H9 (cell line): ENCODE results near the gene IL3RA. TPM values are rescaled to one million over a fixed set of nuclear protein-coding genes. Genes with fewer than 3 reads are reported as not detected.

Experiments used
- DNase-seq: peaks from one replicate; pipeline ENCODE4 v3.0.0-alpha.2; 2017
- H2AFZ ChIP-seq: one replicate; pipeline ENCODE4 v1.6.1; 2013; ENCODE audit warnings: mild to moderate bottlenecking, low read length, control low read depth, moderate library complexity
- H2AK5ac ChIP-seq: 2 replicates; pipeline ENCODE4 v1.6.1; 2013; ENCODE audit warnings: low read length, control low read depth, mixed read lengths; ENCODE audit not compliant: insufficient read length
- H2BK120ac ChIP-seq: one replicate; pipeline ENCODE4 v1.6.1; 2013; ENCODE audit warnings: low read depth, mild to moderate bottlenecking, low read length, control low read depth, inconsistent platforms; ENCODE audit not compliant: poor library complexity, severe bottlenecking
- H2BK12ac ChIP-seq: 2 replicates; pipeline ENCODE4 v1.6.1; 2013; ENCODE audit warnings: low read length, control low read depth, mixed read lengths, low read depth; ENCODE audit not compliant: insufficient read length
- H2BK15ac ChIP-seq: 2 replicates; pipeline ENCODE4 v1.6.1; 2013; ENCODE audit warnings: low read depth, low read length, control low read depth
- H2BK20ac ChIP-seq: one replicate; pipeline ENCODE4 v1.6.1; 2013; ENCODE audit warnings: low read depth, mild to moderate bottlenecking, low read length, control low read depth, inconsistent platforms; ENCODE audit not compliant: poor library complexity, severe bottlenecking
- H2BK5ac ChIP-seq: 2 replicates; pipeline ENCODE4 v1.6.1; 2013; ENCODE audit warnings: low read length, control low read depth, mixed read lengths; ENCODE audit not compliant: insufficient read length
- H3K14ac ChIP-seq: 2 replicates; pipeline ENCODE4 v1.6.1; 2013; ENCODE audit warnings: low read length, control low read depth; ENCODE audit not compliant: insufficient read depth
- H3K18ac ChIP-seq: 2 replicates; pipeline ENCODE4 v1.6.1; 2013; ENCODE audit warnings: low read depth, mild to moderate bottlenecking, mixed read lengths, low read length, control low read depth; ENCODE audit not compliant: insufficient read length
- H3K23ac ChIP-seq: 2 replicates; pipeline ENCODE4 v1.6.1; 2013; ENCODE audit warnings: low read length, control low read depth, mixed read lengths, low read depth; ENCODE audit not compliant: insufficient read length
- H3K23me2 ChIP-seq: 2 replicates; pipeline ENCODE4 v1.6.1; 2013; ENCODE audit warnings: low read depth, mild to moderate bottlenecking, mixed read lengths, low read length, control low read depth; ENCODE audit not compliant: insufficient read length, poor library complexity, severe bottlenecking
- H3K27ac ChIP-seq: 2 replicates; pipeline ENCODE4 v1.5.1; 2013; ENCODE audit warnings: low read length, control low read depth, mixed read lengths, low read depth; ENCODE audit not compliant: insufficient read length
- H3K27me3 ChIP-seq: 2 replicates; pipeline ENCODE4 v1.6.1; 2013; ENCODE audit warnings: low read length, control low read depth, inconsistent platforms; ENCODE audit not compliant: insufficient read depth
- H3K4ac ChIP-seq: 2 replicates; pipeline ENCODE4 v1.6.1; 2013; ENCODE audit warnings: low read depth, mild to moderate bottlenecking, control low read depth, inconsistent platforms, low read length, moderate library complexity
- H3K4me1 ChIP-seq: 2 replicates; pipeline ENCODE4 v1.6.1; 2013; ENCODE audit warnings: low read length, control low read depth, inconsistent platforms; ENCODE audit not compliant: insufficient read depth
- H3K4me2 ChIP-seq: 2 replicates; pipeline ENCODE4 v1.6.1; 2013; ENCODE audit warnings: low read length, control low read depth, mixed read lengths; ENCODE audit not compliant: insufficient read length, insufficient read depth
- H3K56ac ChIP-seq: 2 replicates; pipeline ENCODE4 v1.6.1; 2013; ENCODE audit warnings: low read depth, mild to moderate bottlenecking, mixed read lengths, low read length, control low read depth; ENCODE audit not compliant: insufficient read length
- H3K79me1 ChIP-seq: 2 replicates; pipeline ENCODE4 v1.6.1; 2013; ENCODE audit warnings: low read depth, mild to moderate bottlenecking, moderate library complexity, low read length, control low read depth, inconsistent platforms; ENCODE audit not compliant: insufficient read depth, poor library complexity, severe bottlenecking
- H3K79me2 ChIP-seq: 2 replicates; pipeline ENCODE4 v1.6.1; 2013; ENCODE audit warnings: low read length, control low read depth, inconsistent platforms; ENCODE audit not compliant: insufficient read depth
- H3K9ac ChIP-seq: 2 replicates; pipeline ENCODE4 v1.6.1; 2013; ENCODE audit warnings: low read length, control low read depth, mixed read lengths; ENCODE audit not compliant: insufficient read length; ENCODE audit errors: extremely low read depth
- H3K9me3 ChIP-seq: one replicate; pipeline ENCODE4 v1.6.1; 2013; ENCODE audit warnings: low read depth, low read length, inconsistent platforms; ENCODE audit not compliant: control insufficient read depth
- H3T11ph ChIP-seq: one replicate; pipeline ENCODE4 v1.6.1; 2013; ENCODE audit warnings: mild to moderate bottlenecking, low read length, control low read depth, inconsistent platforms
- H4K20me1 ChIP-seq: one replicate; pipeline ENCODE4 v1.6.1; 2013; ENCODE audit not compliant: control insufficient read depth, insufficient read length, insufficient read depth
- H4K5ac ChIP-seq: 2 replicates; pipeline ENCODE4 v1.6.1; 2013; ENCODE audit warnings: low read depth, mild to moderate bottlenecking, mixed read lengths, low read length, control low read depth; ENCODE audit not compliant: insufficient read length
- H4K8ac ChIP-seq: replicated peaks from 2 replicates; pipeline ENCODE4 v1.6.1; 2013; ENCODE audit warnings: low read length, control low read depth, mixed read lengths, low read depth; ENCODE audit not compliant: insufficient read length
- H4K91ac ChIP-seq: 2 replicates; pipeline ENCODE4 v1.6.1; 2013; ENCODE audit warnings: low read depth, mild to moderate bottlenecking, moderate library complexity, mixed read lengths, low read length, control low read depth; ENCODE audit not compliant: insufficient read length
- H3K27ac Mint-ChIP-seq, 3 experiments: 2 replicates in 2 of 3; 3 replicates in 1 of 3; pipeline ENCODE4 v1.8.0; 2020 to 2021; ENCODE audit warnings: mixed read lengths in 3 of 3, mild to moderate bottlenecking in 1 of 3, moderate library complexity in 1 of 3
- H3K27me3 Mint-ChIP-seq: 2 replicates; pipeline ENCODE4 v1.8.0; 2021; ENCODE audit warnings: low read depth, mild to moderate bottlenecking, moderate library complexity, mixed read lengths
- H3K36me3 Mint-ChIP-seq, 3 experiments: 2 replicates in 2 of 3; 3 replicates in 1 of 3; pipeline ENCODE4 v1.8.0; 2020 to 2021; ENCODE audit warnings: low read depth in 3 of 3, mixed read lengths in 3 of 3; ENCODE audit not compliant: insufficient read depth in 1 of 3
- H3K4me1 Mint-ChIP-seq, 2 experiments: 2 replicates each; pipeline ENCODE4 v1.8.0; 2020; ENCODE audit warnings: mixed read lengths in 2 of 2
- H3K4me3 Mint-ChIP-seq, 2 experiments: 2 replicates in 1 of 2; 3 replicates in 1 of 2; pipeline ENCODE4 v1.8.0; 2020 to 2021; ENCODE audit warnings: mild to moderate bottlenecking in 2 of 2, mixed read lengths in 2 of 2, moderate library complexity in 1 of 2
- H3K9me3 Mint-ChIP-seq, 2 experiments: 2 replicates in 1 of 2; 3 replicates in 1 of 2; pipeline ENCODE4 v1.8.0; 2020; ENCODE audit warnings: mild to moderate bottlenecking in 2 of 2, mixed read lengths in 2 of 2, moderate library complexity in 1 of 2
- CTCF ChIP-seq: fragments of 200-600 bp; sonication (generic); conservative IDR thresholded peaks from 3 replicates; pipeline ENCODE4 v1.8.0; 2021; ENCODE audit warnings: antibody characterized with exemption, mild to moderate bottlenecking
- WGBS: extraction: QIAGEN DNeasy Blood & Tissue Kit; methylation state at CpG from one replicate; pipeline ENCODE4 v1.1.7; 2013; ENCODE audit warnings: missing lambda C conversion rate, low lambda C conversion rate, mixed read lengths; ENCODE audit not compliant: insufficient read length; ENCODE audit errors: extremely low coverage; 5-methylcytosine and 5-hydroxymethylcytosine counted together
- total RNA-seq: library from RNA; stranded (reverse); gene quantifications from 2 replicates; pipeline ENCODE4 v1.2.1, GENCODE V29; 2021

Gene IL3RA
- total RNA-seq, 1 experiment from 2014 or later = 0.24 TPM

- Histone ChIP-seq H3K14ac (no peak overlapping the region), H2BK15ac (no peak overlapping the region), H2BK12ac (no peak overlapping the region), H2AFZ (no peak overlapping the region), H3K23ac (no peak overlapping the region), H3K4me2 (no peak overlapping the region), H3K27ac (no peak overlapping the region), H2BK120ac (no peak overlapping the region), H3K9me3 (no peaks in the 10 kb centered on the region), H2BK5ac (no peak overlapping the region), H4K91ac (no peak overlapping the region), H3K56ac (no peak overlapping the region), H3K4ac (no peak overlapping the region), H3K18ac (no peak overlapping the region), H3T11ph (no peak overlapping the region), H3K4me1 (no peaks in the 10 kb centered on the region), H4K20me1 (no peaks in the 10 kb centered on the region), H3K27me3 (no peaks in the 10 kb centered on the region), H3K23me2 (peaks cover 8% of the 10 kb centered on the region), H2AK5ac (no peak overlapping the region), H3K79me1 (peaks cover 15% of the 10 kb centered on the region), H3K9ac (no peak overlapping the region), H4K5ac (no peak overlapping the region), H2BK20ac (no peak overlapping the region), H4K8ac (no peak overlapping the region), H3K79me2 (peaks cover 33% of the 10 kb centered on the region; the same call in 1 of the 2 replicates)
- Mint-ChIP-seq H3K4me3 (peak overlapping the region; percentile 92 to 95), H3K36me3 (peaks cover 55 to 65% (median 62%) of the 10 kb centered on the region in 3 experiments), H3K27ac (no peak overlapping the region), H3K9me3 (peaks cover 3 to 4% of the 10 kb centered on the region in 2 experiments; a peak in 3 of 5 replicates), H3K4me1 (peaks cover 13 to 45% of the 10 kb centered on the region in 2 experiments), H3K27me3 (no peaks in the 10 kb centered on the region; the same call in none of the 2 replicates)
- WGBS = no CpG with 5 or more reads among the region's 10 CpGs
- no peak for TF ChIP-seq CTCF
- no peak for DNase-seq
Observed at GRCh38 chrX:1389993-1390285, 53.4 kb downstream of the IL3RA start.
